ENCODE data around the gene ITGB2. TPM values are rescaled to one million over a fixed set of nuclear protein-coding genes. Genes with fewer than 3 reads are reported as not detected.
"Not testable (repeated sequence)": the region's sequence is repeated elsewhere in the genome, so short reads cannot be mapped to it uniquely, and the experiment has no call there.

The ITGB2 gene
- total and polyA plus RNA-seq, 2 donors from 2014 or later = 9.5 to 111 TPM

- H3K27me3 ChIP-seq (ENCODE audit: control insufficient read depth, insufficient read depth, low read length) = peaks cover 3% of the 10 kb centered on the region
- TF ChIP-seq CTCF (IDR thresholded peaks at IDR 0.05; ENCODE audit: borderline replicate concordance, extremely low read depth, insufficient read depth) = no peak
- no peaks in the 10 kb centered on the region for H3K36me3 ChIP-seq (ENCODE audit: control insufficient read depth in 2 of 3, insufficient read depth in 3 of 3, low read length in 3 of 3)
- H3K9ac ChIP-seq (ENCODE audit: low read length in 3 of 3) = no peak overlapping the region
- H3K9me3 ChIP-seq (ENCODE audit: control insufficient read depth in 2 of 3, insufficient read depth in 1 of 3, low read length in 3 of 3) = no peaks in the 10 kb centered on the region
- DNase-seq (peak in 1 of 5 donors; percentile 54), FAIRE-seq (no peak)
- intact Hi-C loops (cut with DNase I) = no loop called here
- no peak overlapping the region for H3K4me3 ChIP-seq (ENCODE audit: low read length in 3 of 3)
- H3K4me1 ChIP-seq (ENCODE audit: control insufficient read depth in 2 of 3, insufficient read depth in 2 of 3, low read depth in 1 of 3, low read length in 3 of 3) = peaks cover 0 to 10% (median 6%) of the 10 kb centered on the region in 3 donors
- no peak overlapping the region for H3K27ac ChIP-seq (ENCODE audit: low read depth in 2 of 2, low read length in 2 of 2)
These were observed 3.7 kb downstream of the ITGB2 start for GRCh38 chr21:44916965-44917364.

GRCh38 chr21:44914176-44914874 is 6.4 kb downstream of the ITGB2 start:
- Histone ChIP-seq H3K9me3 (ENCODE audit: control insufficient read depth in 2 of 3, insufficient read depth in 1 of 3, low read length in 3 of 3) (no peaks in the 10 kb centered on the region), H3K4me3 (ENCODE audit: low read length in 3 of 3) (no peak overlapping the region), H3K9ac (ENCODE audit: low read length in 3 of 3) (no peak overlapping the region), H3K4me1 (ENCODE audit: control insufficient read depth in 2 of 3, insufficient read depth in 2 of 3, low read depth in 1 of 3, low read length in 3 of 3) (peaks cover 0 to 22% (median 17%) of the 10 kb centered on the region in 3 donors), H3K27me3 (ENCODE audit: control insufficient read depth, insufficient read depth, low read length) (no peaks in the 10 kb centered on the region), H3K27ac (ENCODE audit: low read depth in 2 of 2, low read length in 2 of 2) (no peak overlapping the region), H3K36me3 (ENCODE audit: control insufficient read depth in 2 of 3, insufficient read depth in 3 of 3, low read length in 3 of 3) (no peaks in the 10 kb centered on the region)
- peak in 1 of 5 donors; percentile 75 for DNase-seq
- intact Hi-C loops (cut with DNase I) = no loop called here
- TF ChIP-seq CTCF (IDR thresholded peaks at IDR 0.05; ENCODE audit: borderline replicate concordance, extremely low read depth, insufficient read depth) = no peak
- no peak for FAIRE-seq

GRCh38 chr21:44913425-44914175 is 7.1 kb downstream of the ITGB2 start:
- Histone ChIP-seq H3K27ac (ENCODE audit: low read depth in 2 of 2, low read length in 2 of 2) (peak overlapping the region; percentile 43 to 63), H3K27me3 (ENCODE audit: control insufficient read depth, insufficient read depth, low read length) (no peaks in the 10 kb centered on the region), H3K4me1 (ENCODE audit: control insufficient read depth in 2 of 3, insufficient read depth in 2 of 3, low read depth in 1 of 3, low read length in 3 of 3) (peaks cover 0 to 25% (median 17%) of the 10 kb centered on the region in 3 donors), H3K36me3 (ENCODE audit: control insufficient read depth in 2 of 3, insufficient read depth in 3 of 3, low read length in 3 of 3) (no peaks in the 10 kb centered on the region), H3K4me3 (ENCODE audit: low read length in 3 of 3) (no peak overlapping the region), H3K9me3 (ENCODE audit: control insufficient read depth in 2 of 3, insufficient read depth in 1 of 3, low read length in 3 of 3) (no peaks in the 10 kb centered on the region), H3K9ac (ENCODE audit: low read length in 3 of 3) (no peak overlapping the region)
- TF ChIP-seq CTCF (IDR thresholded peaks at IDR 0.05; ENCODE audit: borderline replicate concordance, extremely low read depth, insufficient read depth) = no peak
- no peak for FAIRE-seq
- DNase-seq = peak in 1 of 5 donors; percentile 75
- intact Hi-C loops (cut with DNase I) = no loop called here

- peak in 1 of 5 donors; percentile 71 for DNase-seq
- H3K9ac ChIP-seq (ENCODE audit: low read length in 3 of 3); H3K4me3 ChIP-seq (ENCODE audit: low read length in 3 of 3); H3K9me3 ChIP-seq (ENCODE audit: control insufficient read depth in 2 of 3, insufficient read depth in 1 of 3, low read length in 3 of 3); H3K36me3 ChIP-seq (ENCODE audit: control insufficient read depth in 2 of 3, insufficient read depth in 3 of 3, low read length in 3 of 3); FAIRE-seq; H3K27me3 ChIP-seq (ENCODE audit: control insufficient read depth, insufficient read depth, low read length); intact Hi-C loops (cut with DNase I): not testable (repeated sequence)
- peak overlapping the region; percentile 63 to 76 for H3K27ac ChIP-seq (ENCODE audit: low read depth in 2 of 2, low read length in 2 of 2)
- H3K4me1 ChIP-seq (ENCODE audit: control insufficient read depth in 2 of 3, insufficient read depth in 2 of 3, low read depth in 1 of 3, low read length in 3 of 3) = peaks cover 0 to 23% (median 17%) of the 10 kb centered on the region in 3 donors
These were observed 7.9 kb downstream of the ITGB2 start for GRCh38 chr21:44912506-44913412.

Data from kidney (tissue), 14 donors.